GM12878 (cell line): Measurements from ENCODE around the gene ASB2. TPM values are rescaled to one million over a fixed set of nuclear protein-coding genes. Genes with fewer than 3 reads are reported as not detected.

Experiments
- ATAC-seq: fragments of 200-7000 bp; cut with Tn5 transposase; 3 replicates; pipeline ENCODE4 v1.9.1; 2020; ENCODE audit warnings: mild to moderate bottlenecking, moderate library complexity
- BruUV-seq: library from RNA; stranded (reverse); fragments of 400-500 nt; replicated peaks from 2 replicates; lab custom pipeline; 2021; lab: Mats Ljungman, UMichigan
- CTCF ChIA-PET: fragments of 300-600 bp; sonication (Branson Sonifier 250); formaldehyde crosslinking; extraction: SDS; loops from one replicate; lab custom pipeline; 2021; ENCODE audit warnings: inconsistent platforms; lab: Yijun Ruan, JAX
- POLR2A ChIA-PET: fragments of 350-600 bp; formaldehyde crosslinking; extraction: SDS; loops from one replicate; lab custom pipeline; 2021; ENCODE audit warnings: inconsistent platforms; lab: Charles Lee
- RAD21 ChIA-PET: fragments of 300-600 bp; sonication (Branson Sonifier 250); formaldehyde crosslinking; loops from one replicate; lab custom pipeline; 2023; ENCODE audit warnings: antibody characterized with exemption; ENCODE audit not compliant: unreplicated experiment; lab: Charles Lee
- SMC1A ChIA-PET: fragments of 300-600 bp; sonication (Branson Sonifier 250); formaldehyde crosslinking; loops from one replicate; lab custom pipeline; 2023; ENCODE audit not compliant: unreplicated experiment, uncharacterized antibody; lab: Charles Lee
- DNase-seq: peaks from one replicate; pipeline ENCODE4 v3.0.0-alpha.2; 2011; ENCODE audit warnings: low read depth, low spot score
- FAIRE-seq: peaks from 3 replicates; lab custom pipeline; 2011; peaks lifted over from hg19 to GRCh38; lab: Jason Lieb, UNC
- H2AFZ ChIP-seq: 2 replicates; pipeline ENCODE4 v1.6.0; 2011; ENCODE audit warnings: low read depth, low read length, control low read depth; ENCODE audit not compliant: control insufficient read depth
- H3K27ac ChIP-seq: 2 replicates; pipeline ENCODE4 v1.5.1; 2011; ENCODE audit warnings: control low read depth; ENCODE audit not compliant: control insufficient read depth, insufficient read depth
- H3K27me3 ChIP-seq, 2 experiments: replicated peaks in 1 of 2; 2 replicates each; pipeline versions ENCODE4 v1.6.0 to v1.6.1; 2011; ENCODE audit warnings: low read length in 1 of 2; ENCODE audit not compliant: control insufficient read depth in 2 of 2, insufficient read depth in 2 of 2
- H3K36me3 ChIP-seq, 2 experiments: 2 replicates each; pipeline ENCODE4 v1.5.1; 2011; ENCODE audit warnings: low read length in 1 of 2; ENCODE audit not compliant: control insufficient read depth in 2 of 2, insufficient read depth in 2 of 2
- H3K4me1 ChIP-seq: 2 replicates; pipeline ENCODE4 v1.6.1; 2011; ENCODE audit warnings: mild to moderate bottlenecking, low read length, moderate library complexity, mixed read lengths; ENCODE audit not compliant: control insufficient read depth, insufficient read depth
- H3K4me2 ChIP-seq: 2 replicates; pipeline ENCODE4 v1.6.0; 2011; ENCODE audit warnings: control low read depth; ENCODE audit not compliant: control insufficient read depth, insufficient read depth
- H3K4me3 ChIP-seq: fragments of 200-600 bp; sonication (generic); 2 replicates; pipeline ENCODE4 v1.5.1; 2016
- H3K79me2 ChIP-seq: 2 replicates; pipeline ENCODE4 v1.6.0; 2011; ENCODE audit warnings: low read length; ENCODE audit not compliant: control insufficient read depth, insufficient read depth
- H3K9ac ChIP-seq: 2 replicates; pipeline ENCODE4 v1.8.0; 2011; ENCODE audit warnings: low read length, control low read depth, mixed read lengths; ENCODE audit not compliant: control insufficient read depth, insufficient read depth
- H3K9me3 ChIP-seq: replicated peaks from 3 replicates; pipeline ENCODE4 v1.5.1; 2011; ENCODE audit warnings: mild to moderate bottlenecking, low read length; ENCODE audit not compliant: control insufficient read depth, insufficient read depth
- H4K20me1 ChIP-seq: 2 replicates; pipeline ENCODE4 v1.6.0; 2011; ENCODE audit not compliant: control insufficient read depth, insufficient read depth
- ASH2L ChIP-seq: fragments of 300-600, 200-600 bp; sonication (generic); IDR thresholded peaks from 2 replicates; pipeline ENCODE4 v1.6.1; 2017; ENCODE audit warnings: low read depth, mild to moderate bottlenecking, borderline replicate concordance
- CEBPZ ChIP-seq: fragments of 150-350 bp; IDR thresholded peaks from 2 replicates; pipeline ENCODE4 v1.6.1; 2016; ENCODE audit warnings: low read depth, low read length
- MTA2 ChIP-seq: fragments of 450-650 bp; IDR thresholded peaks from 2 replicates; pipeline ENCODE4 v1.6.1; 2016; ENCODE audit warnings: low read depth, mild to moderate bottlenecking, moderate library complexity
- NR2C1 ChIP-seq: fragments of 450-650 bp; IDR thresholded peaks from 2 replicates; pipeline ENCODE4 v1.6.1; 2017; ENCODE audit warnings: antibody characterized with exemption, mild to moderate bottlenecking, moderate library complexity
- WGBS: methylation state at CpG from one replicate; pipeline ENCODE4 v1.1.6; 2016; ENCODE audit warnings: low lambda C conversion rate; ENCODE audit not compliant: insufficient replicate concordance, insufficient coverage; ENCODE audit errors: missing lambda C conversion rate; 5-methylcytosine and 5-hydroxymethylcytosine counted together
- in situ Hi-C: fragments of 300-500 bp; cut with MboI; formaldehyde crosslinking; loops from 9 replicates; pipeline ENCODE4 v1.14.3; 2018; ENCODE audit warnings: mixed read lengths
- intact Hi-C: fragments of 100-400 bp; cut with micrococcal nuclease; formaldehyde crosslinking; loops from one replicate; pipeline ENCODE4 v1.14.2; 2022; ENCODE audit not compliant: unreplicated experiment
- polyA plus RNA-seq, 11 experiments: library from polyadenylated mRNA; depleted of rRNA in 4 of 11; unstranded in 6 of 11; stranded (reverse) in 5 of 11; fragments of >200 nt; fragmentation: Nextera tagmentation in 4 of 11; fragmentation: Illumina TruSeq in 1 of 11; extraction: Ambion mirVana in 4 of 11; extraction: Trizol in 1 of 11; gene quantifications; 1 replicate in 1 of 11; 2 replicates in 10 of 11; pipeline versions ENCODE4 v1.2.1 to v1.2.3, GENCODE V29; 2011 to 2016; ENCODE audit warnings: inconsistent platforms in 2 of 11, missing spikeins in 2 of 11, low read depth in 1 of 11
- total RNA-seq, 4 experiments: library from RNA; depleted of rRNA in 3 of 4; stranded (reverse); fragments of >200 nt in 3 of 4; fragmentation: Illumina TruSeq in 1 of 4; extraction: Trizol in 1 of 4; gene quantifications; 2 replicates each; pipeline versions ENCODE4 v1.2.1 to v1.2.3, GENCODE V29; 2013 to 2021

The ASB2 gene
- total and polyA plus RNA-seq, 10 of the 15 experiments (the other 5 are each of a cell fraction or from before 2014, with no cell fraction given): 3.0 to 54.8 (median 33.5) TPM

- ChIA-PET RAD21 (interaction anchor here (3.1 to 16.9 kb wide), 5 partner anchors 9 to 37 kb away, joined by 18 to 324 read pairs (median 36); partner anchors contain the start of gene CCDC197), CTCF (interaction anchor here (1.0 to 20.8 kb wide), 7 partner anchors 9 to 37 kb away, joined by 3 to 399 read pairs (median 5); partner anchors contain the start of gene CCDC197)
- intact Hi-C loops (loop anchor here (5.0 kb wide), 1 partner anchor 105 kb away; the partner anchor contains the start of genes DDX24 and IFI27L1), in situ Hi-C loops (loop anchor here (10.0 kb wide), 1 partner anchor 1538 kb away; the partner anchor contains the start of gene SYNE3)
- DNase-seq (no peak), ATAC-seq (no peak), FAIRE-seq (no peak)
- Histone ChIP-seq H3K27ac (peak overlapping the region; percentile 96), H3K9ac (peak overlapping the region; percentile 79), H3K27me3 (no peaks in the 10 kb centered on the region), H4K20me1 (no peaks in the 10 kb centered on the region), H2AFZ (no peak overlapping the region), H3K9me3 (no peaks in the 10 kb centered on the region; the same call in 2 of the 3 replicates), H3K79me2 (no peaks in the 10 kb centered on the region), H3K4me1 (peaks cover 79% of the 10 kb centered on the region), H3K36me3 (no peaks in the 10 kb centered on the region; a peak in 1 of 4 replicates), H3K4me2 (peak overlapping the region; percentile 75)
- 75% methylated on average over 5 of the region's 5 CpGs for WGBS
- TSS peak; percentile 77 for BruUV-seq
- no peak for TF ChIP-seq ASH2L
- 0 out of 2 replicates have a peak, but pooled peaks have one; percentile 10 for TF ChIP-seq NR2C1
- TF ChIP-seq CEBPZ: no peak
- no peak for TF ChIP-seq MTA2
- TF ChIP-seq, all 136 proteins: peak for 1
- ChIA-PET POLR2A (interaction anchor here (1.6 to 4.4 kb wide), 8 partner anchors 9 to 21 kb away, joined by 6 to 18 read pairs (median 12); partner anchors contain the start of gene CCDC197), SMC1A (interaction anchor here (0.6 to 20.2 kb wide), 6 partner anchors 9 to 1029 kb away, joined by 3 to 409 read pairs (median 20); partner anchors contain the start of gene CCDC197)
- peak overlapping the region; percentile 67; the same call in 1 of the 2 replicates for H3K4me3 ChIP-seq
Observed at GRCh38 chr14:93977171-93977570, 801 bp upstream of the ASB2 start.
